ENCODE results near the gene PREX1.

DNA sequence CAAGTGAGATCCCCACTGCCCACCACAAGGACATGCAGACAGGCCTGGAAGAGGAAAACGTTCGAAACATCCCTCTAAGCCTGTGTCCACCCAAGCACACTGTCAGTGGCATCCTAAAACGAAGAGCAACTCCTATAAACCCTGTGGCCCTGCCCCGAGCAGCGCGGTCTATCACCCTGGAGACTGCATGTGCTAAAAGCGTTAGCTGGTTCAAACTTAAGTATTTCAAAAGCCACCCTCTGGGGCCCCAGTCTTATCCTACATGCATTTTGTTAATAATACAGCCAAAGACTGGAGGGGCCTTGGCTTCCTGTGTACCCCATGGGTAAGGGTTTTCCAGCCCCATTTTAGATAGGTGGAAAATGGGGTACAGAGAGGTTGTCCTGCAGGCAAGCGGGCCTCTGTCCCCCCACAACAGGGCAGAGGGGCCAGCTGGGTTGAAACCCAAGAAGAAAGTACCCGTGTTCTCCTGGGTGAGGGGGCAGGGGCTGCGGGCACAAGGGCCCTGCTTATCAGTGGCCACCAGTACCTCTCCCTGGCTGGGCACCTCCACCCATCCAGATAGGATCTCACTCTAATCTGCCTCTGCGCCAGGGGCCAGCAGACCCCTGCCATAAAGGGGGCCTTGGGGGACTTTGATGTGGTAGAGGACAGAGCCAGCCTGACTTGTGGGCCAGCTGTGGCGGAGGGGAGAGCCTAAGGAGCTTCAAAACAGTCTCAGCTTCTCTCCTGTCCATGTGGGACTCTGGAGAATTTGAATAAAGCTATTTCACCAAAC, 28.3 kb downstream of the PREX1 start:
- TF ChIP-seq, protein P1, sequence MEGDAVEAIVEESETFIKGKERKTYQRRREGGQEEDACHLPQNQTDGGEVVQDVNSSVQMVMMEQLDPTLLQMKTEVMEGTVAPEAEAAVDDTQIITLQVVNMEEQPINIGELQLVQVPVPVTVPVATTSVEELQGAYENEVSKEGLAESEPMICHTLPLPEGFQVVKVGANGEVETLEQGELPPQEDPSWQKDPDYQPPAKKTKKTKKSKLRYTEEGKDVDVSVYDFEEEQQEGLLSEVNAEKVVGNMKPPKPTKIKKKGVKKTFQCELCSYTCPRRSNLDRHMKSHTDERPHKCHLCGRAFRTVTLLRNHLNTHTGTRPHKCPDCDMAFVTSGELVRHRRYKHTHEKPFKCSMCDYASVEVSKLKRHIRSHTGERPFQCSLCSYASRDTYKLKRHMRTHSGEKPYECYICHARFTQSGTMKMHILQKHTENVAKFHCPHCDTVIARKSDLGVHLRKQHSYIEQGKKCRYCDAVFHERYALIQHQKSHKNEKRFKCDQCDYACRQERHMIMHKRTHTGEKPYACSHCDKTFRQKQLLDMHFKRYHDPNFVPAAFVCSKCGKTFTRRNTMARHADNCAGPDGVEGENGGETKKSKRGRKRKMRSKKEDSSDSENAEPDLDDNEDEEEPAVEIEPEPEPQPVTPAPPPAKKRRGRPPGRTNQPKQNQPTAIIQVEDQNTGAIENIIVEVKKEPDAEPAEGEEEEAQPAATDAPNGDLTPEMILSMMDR (IDR thresholded peaks at IDR 0.05; ENCODE audit: low read depth, low read length), result no peak
- no peak for TF ChIP-seq POLR2A (IDR thresholded peaks at IDR 0.05; ENCODE audit: extremely low read depth, insufficient read length)
- TF ChIP-seq MAX (IDR thresholded peaks at IDR 0.05; ENCODE audit: low read depth, low read length), result no peak
